ENCODE measurements around the gene DYNLT2. TPM values are rescaled to one million over a fixed set of nuclear protein-coding genes. Genes with fewer than 3 reads are reported as not detected.

DYNLT2 gene
- total and polyA plus RNA-seq, 2 of the 13 experiments (the other 11 are each of a cell fraction or from before 2014, with no cell fraction given), result 2.1 to 4.3 TPM

DNA sequence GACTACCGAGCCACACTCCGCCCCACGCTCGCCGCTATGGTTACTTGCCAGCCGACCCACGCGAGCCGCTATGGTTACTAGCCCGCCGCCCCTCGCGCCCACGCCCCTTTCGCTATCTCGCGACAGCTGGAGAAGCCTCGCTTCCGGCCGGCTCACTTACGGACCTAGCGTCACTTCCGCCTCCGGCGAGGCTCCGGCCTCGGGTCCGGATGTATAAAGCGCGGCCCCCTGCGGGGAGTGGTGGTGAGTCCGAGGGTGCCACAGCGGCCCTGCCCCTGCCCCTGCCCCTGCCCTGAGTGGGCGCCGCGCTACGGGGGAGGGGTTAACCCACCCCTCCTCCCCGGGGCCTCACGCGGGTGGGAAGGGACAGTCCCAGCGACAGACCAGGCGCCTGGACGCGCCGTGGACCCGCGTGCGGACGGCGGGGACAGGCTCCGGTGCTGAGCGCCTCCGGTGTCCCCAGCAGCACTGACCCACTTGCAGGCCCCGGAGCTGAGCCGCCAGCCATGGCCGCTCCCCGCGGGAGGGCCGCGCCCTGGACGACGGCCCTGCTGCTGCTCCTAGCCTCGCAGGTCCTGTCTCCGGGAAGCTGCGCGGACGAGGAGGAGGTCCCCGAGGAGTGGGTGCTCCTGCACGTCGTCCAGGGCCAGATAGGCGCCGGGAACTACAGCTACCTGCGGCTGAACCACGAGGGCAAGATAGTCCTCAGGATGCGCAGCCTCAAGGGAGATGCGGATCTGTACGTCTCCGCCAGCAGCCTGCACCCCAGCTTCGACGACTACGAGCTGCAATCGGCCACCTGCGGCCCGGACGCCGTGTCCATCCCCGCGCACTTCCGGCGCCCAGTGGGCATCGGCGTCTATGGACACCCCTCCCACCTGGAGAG lies 49.2 kb downstream of the DYNLT2 start, which contains the start of the genes C6orf120 and WDR27 (continued):
- TF ChIP-seq PRPF4 (IDR thresholded peaks at IDR 0.05; ENCODE audit: low read depth, low read length, poor library complexity, severe bottlenecking) (no peak), CEBPB (IDR thresholded peaks at IDR 0.05; ENCODE audit: borderline replicate concordance, low read depth, low read length) (no peak), SMARCE1 (IDR thresholded peaks at IDR 0.05; ENCODE audit: borderline replicate concordance) (no peak), ZNF577 (CRISPR knock-in tag; IDR thresholded peaks at IDR 0.05; ENCODE audit: borderline replicate concordance, low read depth) (no peak), TAF1 (CRISPR knock-in tag; IDR thresholded peaks at IDR 0.05) (peak; percentile 85), ZBTB7A (CRISPR knock-in tag; IDR thresholded peaks at IDR 0.05) (peak; percentile 76), SP140L (CRISPR knock-in tag; IDR thresholded peaks at IDR 0.05; ENCODE audit: borderline replicate concordance) (0 out of 2 replicates have a peak, but pooled peaks have one; percentile 28), ZNF124 (CRISPR knock-in tag; IDR thresholded peaks at IDR 0.05) (peak; percentile 70), ZNF101 (CRISPR knock-in tag; IDR thresholded peaks at IDR 0.05; ENCODE audit: borderline replicate concordance, low read depth) (no peak), GTF2F1 (IDR thresholded peaks at IDR 0.05; ENCODE audit: low read length) (no peak; the same call in 1 of the 2 replicates), AGO2 (optimal IDR thresholded peaks at IDR 0.05; ENCODE audit: low read depth, low read length) (peak; percentile 99), RAD21 (CRISPR knock-in tag; IDR thresholded peaks at IDR 0.05) (peak; percentile 30; the same call in 1 of the 2 replicates), ZNF556 (CRISPR knock-in tag; IDR thresholded peaks at IDR 0.05; ENCODE audit: borderline replicate concordance) (peak; percentile 86; the same call in 1 of the 2 replicates), ZNF510 (CRISPR knock-in tag; IDR thresholded peaks at IDR 0.05; ENCODE audit: low read depth) (peak; percentile 73), CBX2 (IDR thresholded peaks at IDR 0.05; ENCODE audit: low read depth, low read length) (no peak), CBX2 (CRISPR knock-in tag; IDR thresholded peaks at IDR 0.05; ENCODE audit: low read depth) (0 out of 2 replicates have a peak, but pooled peaks have one; percentile 53), AKAP8 (CRISPR knock-in tag; IDR thresholded peaks at IDR 0.05) (peak; percentile 95), ATAD3A (CRISPR knock-in tag; IDR thresholded peaks at IDR 0.05) (0 out of 2 replicates have a peak, but pooled peaks have one; percentile 2), ZSCAN25 (CRISPR knock-in tag; IDR thresholded peaks at IDR 0.05) (no peak; the same call in 1 of the 2 replicates)
- TF ChIP-seq, protein P1, sequence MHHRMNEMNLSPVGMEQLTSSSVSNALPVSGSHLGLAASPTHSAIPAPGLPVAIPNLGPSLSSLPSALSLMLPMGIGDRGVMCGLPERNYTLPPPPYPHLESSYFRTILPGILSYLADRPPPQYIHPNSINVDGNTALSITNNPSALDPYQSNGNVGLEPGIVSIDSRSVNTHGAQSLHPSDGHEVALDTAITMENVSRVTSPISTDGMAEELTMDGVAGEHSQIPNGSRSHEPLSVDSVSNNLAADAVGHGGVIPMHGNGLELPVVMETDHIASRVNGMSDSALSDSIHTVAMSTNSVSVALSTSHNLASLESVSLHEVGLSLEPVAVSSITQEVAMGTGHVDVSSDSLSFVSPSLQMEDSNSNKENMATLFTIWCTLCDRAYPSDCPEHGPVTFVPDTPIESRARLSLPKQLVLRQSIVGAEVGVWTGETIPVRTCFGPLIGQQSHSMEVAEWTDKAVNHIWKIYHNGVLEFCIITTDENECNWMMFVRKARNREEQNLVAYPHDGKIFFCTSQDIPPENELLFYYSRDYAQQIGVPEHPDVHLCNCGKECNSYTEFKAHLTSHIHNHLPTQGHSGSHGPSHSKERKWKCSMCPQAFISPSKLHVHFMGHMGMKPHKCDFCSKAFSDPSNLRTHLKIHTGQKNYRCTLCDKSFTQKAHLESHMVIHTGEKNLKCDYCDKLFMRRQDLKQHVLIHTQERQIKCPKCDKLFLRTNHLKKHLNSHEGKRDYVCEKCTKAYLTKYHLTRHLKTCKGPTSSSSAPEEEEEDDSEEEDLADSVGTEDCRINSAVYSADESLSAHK (CRISPR knock-in tag; IDR thresholded peaks at IDR 0.05; ENCODE audit: borderline replicate concordance), result no peak; the same call in 1 of the 2 replicates
- TF ChIP-seq, protein P2, sequence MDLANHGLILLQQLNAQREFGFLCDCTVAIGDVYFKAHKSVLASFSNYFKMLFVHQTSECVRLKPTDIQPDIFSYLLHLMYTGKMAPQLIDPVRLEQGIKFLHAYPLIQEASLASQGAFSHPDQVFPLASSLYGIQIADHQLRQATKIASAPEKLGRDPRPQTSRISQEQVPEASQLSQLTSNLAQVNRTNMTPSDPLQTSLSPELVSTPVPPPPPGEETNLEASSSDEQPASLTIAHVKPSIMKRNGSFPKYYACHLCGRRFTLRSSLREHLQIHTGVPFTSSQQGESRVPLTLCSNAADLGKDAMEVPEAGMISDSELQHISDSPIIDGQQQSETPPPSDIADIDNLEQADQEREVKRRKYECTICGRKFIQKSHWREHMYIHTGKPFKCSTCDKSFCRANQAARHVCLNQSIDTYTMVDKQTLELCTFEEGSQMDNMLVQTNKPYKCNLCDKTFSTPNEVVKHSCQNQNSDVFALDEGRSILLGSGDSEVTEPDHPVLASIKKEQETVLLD (CRISPR knock-in tag; IDR thresholded peaks at IDR 0.05; ENCODE audit: low read depth), result peak; percentile 82
- TF ChIP-seq, protein P3, sequence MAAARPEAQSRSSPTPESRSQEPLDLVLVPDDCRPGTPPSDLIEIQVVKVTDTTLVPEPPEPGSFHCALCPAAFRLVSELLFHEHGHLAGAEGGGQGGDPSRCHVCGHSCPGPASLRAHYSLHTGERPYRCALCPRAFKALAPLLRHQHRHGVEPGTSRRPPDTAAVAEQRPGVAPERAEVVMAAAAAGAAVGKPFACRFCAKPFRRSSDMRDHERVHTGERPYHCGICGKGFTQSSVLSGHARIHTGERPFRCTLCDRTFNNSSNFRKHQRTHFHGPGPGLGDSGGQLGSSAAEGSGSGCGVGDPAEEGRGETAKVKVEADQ (CRISPR knock-in tag; IDR thresholded peaks at IDR 0.05; ENCODE audit: borderline replicate concordance), result 0 out of 2 replicates have a peak, but pooled peaks have one; percentile 7

Data from HepG2 (cell line).